Glomerular visceral epithelial cell (primary cell): ENCODE measurements around the gene SLC9B1.
"Not testable (repeated sequence)": the region's sequence is repeated elsewhere in the genome, so short reads cannot be mapped to it uniquely, and the experiment has no call there.

ENCODE experiments used
- DNase-seq: peaks from one replicate; pipeline ENCODE4 v3.0.0-alpha.2; 2016; ENCODE audit errors: extremely low spot score

SLC9B1 gene

DNA sequence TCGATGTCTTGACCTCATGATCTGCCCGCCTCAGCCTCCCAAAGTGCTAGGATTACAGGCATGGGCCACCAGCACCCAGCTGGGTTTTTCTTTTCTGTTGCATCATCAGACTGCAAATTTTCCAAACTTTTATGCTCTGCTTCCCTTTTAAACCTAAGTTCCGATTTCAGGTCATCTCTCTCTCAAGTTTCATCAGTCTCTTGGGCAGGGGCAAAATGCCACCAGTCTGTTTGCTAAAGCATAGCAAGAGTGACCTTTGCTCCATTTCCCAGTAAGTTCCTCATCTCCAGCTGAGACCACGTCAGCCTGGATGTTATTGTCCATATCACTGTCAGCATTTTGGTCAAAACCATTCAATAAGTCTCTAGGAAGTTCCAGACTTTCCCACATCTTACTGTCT is 141.2 kb downstream of the SLC9B1 start:
- not testable (repeated sequence) for DNase-seq

DNA sequence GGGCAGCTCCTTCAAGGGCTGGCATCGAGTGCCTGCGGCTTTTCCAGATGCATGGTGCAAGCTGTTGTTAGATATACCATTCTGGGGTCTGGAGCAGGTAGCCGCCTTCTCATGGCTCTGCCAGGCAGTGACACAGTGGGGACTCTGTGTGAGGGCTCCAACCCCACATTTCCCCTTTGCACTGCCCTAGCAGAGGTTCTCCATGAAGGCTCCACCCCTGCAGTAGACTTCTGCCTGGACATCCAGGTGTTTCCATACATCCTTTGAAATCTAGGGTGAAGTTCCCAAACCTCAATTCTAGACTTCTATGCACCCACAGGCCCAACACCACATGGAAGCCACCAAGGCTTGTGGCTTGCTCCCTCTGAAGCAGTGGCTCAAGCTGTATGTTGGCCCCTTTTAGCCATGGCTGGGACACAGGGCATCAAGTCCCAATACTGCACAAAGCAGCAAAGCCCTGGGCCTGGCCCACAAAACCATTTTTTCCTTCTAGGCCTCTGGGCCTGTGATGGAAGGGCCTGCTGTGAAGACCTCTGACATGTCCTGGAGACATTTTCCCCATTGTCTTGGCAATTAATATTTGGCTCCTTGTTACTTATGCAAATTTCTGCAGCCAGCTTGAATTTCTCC is 141.9 kb downstream of the SLC9B1 start:
- not testable (repeated sequence) for DNase-seq

DNA sequence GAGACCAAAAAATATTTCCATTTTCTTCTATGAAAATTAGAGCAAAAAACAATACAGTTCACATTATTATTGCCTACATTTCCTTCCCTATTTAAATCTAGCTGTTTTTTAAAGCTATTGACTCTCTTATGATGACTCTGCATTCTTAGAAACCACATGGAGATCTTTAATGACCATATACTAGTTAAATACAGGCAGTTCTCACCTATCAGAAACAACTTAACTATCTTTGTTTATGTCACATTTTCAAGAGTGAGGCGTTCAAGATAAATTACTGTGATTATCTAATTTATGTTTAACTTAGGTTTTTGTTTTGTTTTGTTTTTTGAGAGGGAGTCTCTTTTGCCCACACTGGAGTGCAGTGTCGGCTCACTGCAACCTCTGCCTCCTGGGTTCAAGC is 147.7 kb downstream of the SLC9B1 start:
- no peak for DNase-seq

DNA sequence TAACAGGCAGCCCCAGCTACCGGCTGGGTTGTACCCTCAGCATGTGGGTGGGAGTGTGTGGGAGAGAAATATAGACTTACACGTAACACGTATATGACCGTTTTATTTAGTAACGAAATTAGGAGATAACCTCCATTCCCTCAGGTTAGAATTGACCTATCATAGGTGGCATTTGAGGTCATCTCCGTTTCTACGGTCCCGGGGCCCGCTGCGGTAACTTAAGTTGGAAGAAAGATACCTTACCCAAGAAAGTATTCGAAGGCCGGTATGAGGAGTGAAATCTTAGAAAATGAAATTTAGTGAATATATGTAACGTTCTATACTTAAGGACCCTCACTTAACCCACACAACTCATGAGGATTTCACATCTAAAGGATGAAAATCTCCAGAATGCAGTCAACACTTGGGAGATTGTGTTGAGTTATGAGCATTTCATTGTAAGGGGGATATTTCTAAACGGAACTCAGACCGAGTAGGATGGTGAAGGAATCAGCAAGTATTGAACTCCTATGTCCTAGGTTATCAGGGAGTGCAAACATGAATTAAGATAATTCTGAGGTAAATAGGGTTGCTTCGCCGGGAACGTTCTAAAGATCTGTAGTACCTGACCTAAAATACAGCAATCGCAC is 149.8 kb downstream of the SLC9B1 start:
- no peak for DNase-seq

DNA sequence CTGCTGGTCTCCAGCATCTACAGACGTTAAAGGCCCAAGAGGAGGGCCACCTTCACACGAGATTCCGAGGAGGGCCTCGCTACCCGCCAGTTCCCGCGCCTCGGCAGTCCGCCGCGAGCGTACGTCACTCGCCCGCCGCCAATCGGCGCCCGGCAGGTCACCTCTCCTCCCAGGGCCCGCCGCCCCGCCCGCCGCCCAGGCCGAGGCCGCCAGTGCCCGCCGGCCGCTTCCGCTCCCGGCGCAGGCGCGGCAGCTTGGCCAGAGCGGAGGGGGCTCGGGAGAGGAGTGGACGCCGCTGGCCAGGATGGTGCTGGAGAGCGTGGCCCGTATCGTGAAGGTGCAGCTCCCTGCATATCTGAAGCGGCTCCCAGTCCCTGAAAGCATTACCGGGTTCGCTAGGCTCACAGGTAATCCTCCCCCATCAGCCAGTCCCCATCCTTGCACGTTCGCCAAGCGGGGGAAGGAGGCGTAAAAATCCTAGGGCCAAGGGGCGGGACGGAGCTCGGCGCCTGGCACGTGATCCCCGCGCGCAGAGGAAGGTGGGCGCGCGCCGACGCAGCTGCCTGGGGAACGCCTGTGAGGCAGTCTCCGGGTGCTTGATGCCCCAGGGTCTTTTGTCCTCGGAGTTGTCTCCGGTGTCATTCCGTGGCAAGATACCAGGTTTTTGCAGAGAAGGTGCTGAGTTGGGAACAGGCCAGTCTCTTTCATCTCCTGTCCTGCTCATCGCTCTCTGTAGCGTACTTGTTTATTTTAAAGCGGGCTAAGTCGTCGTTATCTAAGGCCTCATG is 150.5 kb downstream of the SLC9B1 start, which contains the start of gene CISD2:
TSS of gene CISD2 (plus strand) at position 212 of the 788 bp plus-strand sequence. CDS start at position 305, 93 bp downstream.
- DNase-seq, result peak; percentile 95

DNA sequence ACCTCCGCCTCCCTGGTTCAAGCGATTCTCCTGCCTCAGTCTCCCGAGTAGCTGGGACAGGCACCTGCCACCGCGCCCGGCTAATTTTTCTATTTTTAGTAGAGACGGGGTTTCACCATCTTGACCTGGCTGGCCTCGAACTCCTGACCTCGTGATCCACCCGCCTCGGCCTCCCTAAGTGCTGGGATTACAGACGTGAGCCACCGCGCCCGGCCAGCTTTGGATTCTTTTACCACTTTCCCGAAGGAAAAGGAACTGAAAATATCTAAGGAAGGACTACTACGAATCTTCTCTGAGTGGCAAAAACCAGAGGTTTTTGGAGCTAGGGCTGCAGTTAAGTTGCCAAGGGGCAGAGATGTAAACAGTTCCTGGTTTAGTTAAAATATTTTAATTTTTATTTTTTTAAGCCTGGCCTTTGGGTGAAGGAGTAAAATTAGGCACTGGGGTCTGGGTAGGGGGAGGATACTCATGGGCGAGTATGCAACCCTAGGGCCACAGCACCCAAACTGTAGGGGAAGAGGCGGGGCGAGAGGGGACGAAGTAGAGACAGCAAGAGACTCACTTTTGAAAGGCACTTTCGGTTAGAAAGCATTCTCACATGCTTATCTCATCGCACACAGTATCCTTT is 151.2 kb downstream of the SLC9B1 start:
- DNase-seq, result no peak

DNA sequence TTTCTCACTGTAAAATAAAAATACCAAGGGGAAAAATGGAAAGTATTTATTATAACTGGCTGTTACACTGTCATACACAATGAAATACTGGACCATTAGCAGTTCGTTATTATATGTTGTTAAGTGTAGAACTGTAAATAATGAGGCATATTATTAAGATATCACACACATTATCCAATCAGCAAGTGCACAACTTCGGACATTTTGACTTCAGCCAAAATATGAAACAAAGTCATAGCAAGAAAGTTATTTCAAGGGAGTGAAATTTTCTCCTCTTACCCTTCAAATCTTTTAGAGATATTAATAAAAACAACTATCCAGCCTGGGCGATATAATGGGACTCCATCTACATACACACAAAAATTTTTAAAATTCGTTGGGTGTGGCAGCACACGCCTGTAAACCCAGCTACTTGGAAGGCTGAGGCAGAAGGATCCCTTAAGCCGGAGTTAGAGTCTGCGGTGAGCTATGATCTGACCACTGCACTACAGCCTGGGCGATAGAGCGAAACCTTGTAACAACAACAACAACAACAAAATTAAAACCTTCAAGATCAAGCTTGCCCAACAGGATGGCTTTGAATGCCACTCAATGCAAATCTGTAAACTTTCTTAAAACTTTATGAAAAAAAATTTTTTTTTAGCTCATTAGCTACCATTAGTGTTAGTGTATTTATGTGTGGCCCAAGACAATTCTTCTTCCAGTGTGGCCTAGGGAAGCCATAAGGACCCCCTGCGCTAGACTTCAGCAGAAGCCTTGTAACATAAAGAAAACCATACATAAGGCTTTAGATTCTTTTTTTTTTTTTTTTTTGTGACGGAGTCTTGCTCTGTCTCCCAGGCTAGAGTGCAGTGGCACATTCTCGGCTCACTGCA is 152.0 kb downstream of the SLC9B1 start:
- DNase-seq, result no peak

DNA sequence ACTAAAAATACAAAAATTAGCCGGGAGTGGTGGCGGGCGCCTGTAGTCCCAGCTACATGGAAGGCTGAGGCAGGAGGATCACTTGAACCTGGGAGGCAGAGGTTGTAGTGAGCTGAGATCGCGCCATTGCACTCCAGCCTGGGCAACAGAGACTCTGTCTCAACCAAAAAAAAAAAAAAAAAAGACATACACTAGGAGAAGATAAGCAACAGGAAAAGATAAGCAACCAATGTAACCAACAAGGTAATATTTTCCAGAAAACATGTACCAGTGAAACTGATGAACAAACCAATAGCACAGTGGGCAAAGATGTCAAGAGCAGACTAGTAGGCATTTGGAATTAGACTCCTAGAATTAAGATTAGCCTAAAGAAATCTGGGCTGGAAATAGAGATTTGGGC is 154.2 kb downstream of the SLC9B1 start:
- DNase-seq, result not testable (repeated sequence)

DNA sequence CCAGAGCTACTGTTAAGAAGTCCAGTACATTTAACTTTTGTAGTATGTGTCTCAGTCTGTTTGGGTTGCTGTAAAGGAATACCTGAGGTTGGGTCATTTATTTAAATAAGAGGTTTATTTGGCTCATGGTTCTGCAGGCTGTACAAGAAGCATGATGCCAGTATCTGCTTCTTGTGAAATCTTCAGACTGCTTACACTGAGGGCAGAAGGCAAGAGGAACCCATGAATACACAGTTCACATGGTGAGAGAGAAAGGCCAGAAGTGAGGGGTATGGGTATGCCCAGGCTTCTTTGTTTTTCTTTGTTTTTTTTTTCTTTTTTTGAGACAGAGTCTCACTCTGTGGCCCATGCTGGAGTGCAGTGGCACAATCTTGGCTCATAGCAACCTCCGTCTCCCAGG is 156.8 kb downstream of the SLC9B1 start:
- no peak for DNase-seq

DNA sequence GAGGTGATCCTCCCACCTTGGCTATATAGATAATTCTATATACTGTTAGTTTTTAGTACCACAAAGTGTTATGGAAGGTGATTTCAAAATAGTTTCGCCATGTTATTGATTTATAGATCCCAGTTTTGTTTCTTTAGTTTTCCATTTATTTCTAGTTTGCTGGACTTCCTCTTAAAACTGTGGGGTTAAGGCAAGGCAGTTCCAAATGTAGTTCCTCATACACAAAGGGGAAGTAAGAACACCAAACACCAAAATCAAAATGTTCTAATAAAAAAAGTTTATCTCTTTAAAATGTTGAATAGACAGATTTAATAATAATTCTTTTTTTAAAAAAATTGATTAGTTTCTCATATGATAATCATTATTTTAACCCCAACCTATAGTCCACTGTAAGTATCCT is 157.5 kb downstream of the SLC9B1 start:
- no peak for DNase-seq

DNA sequence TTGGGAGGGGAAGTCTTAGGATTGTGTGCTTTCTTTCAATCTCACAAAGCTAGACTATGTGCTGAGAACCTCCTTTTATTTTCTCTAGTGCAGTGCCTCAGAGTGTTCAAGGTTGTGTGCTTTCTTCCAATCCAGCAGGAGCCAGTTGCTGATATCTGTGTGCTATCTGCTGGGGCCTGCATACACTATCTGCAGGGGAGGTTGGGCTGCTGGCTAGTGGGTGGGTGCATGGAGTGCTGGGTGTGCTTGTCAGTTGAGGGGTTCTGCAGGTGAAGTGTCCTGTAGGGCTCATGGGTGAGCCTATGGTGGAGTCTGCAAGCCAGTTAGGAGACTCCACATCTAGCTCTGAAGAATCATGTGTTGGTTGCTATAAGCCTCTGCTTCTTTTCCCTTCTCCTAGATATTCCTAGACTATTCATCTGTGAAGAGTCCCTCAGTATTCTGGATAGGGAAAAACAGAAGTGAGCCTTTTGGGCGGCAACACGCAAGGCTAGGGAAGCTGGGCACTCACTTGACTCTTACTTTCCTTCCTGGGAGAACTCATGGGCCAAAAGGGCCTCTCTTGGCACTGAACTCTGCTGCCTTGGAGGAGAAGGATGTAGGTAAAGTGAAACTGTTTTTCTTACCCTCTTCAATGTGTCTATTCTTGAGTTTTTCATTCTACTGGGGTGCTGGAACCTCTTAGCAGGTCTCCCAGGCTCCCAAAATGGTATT is 158.7 kb downstream of the SLC9B1 start:
- DNase-seq, result no peak

DNA sequence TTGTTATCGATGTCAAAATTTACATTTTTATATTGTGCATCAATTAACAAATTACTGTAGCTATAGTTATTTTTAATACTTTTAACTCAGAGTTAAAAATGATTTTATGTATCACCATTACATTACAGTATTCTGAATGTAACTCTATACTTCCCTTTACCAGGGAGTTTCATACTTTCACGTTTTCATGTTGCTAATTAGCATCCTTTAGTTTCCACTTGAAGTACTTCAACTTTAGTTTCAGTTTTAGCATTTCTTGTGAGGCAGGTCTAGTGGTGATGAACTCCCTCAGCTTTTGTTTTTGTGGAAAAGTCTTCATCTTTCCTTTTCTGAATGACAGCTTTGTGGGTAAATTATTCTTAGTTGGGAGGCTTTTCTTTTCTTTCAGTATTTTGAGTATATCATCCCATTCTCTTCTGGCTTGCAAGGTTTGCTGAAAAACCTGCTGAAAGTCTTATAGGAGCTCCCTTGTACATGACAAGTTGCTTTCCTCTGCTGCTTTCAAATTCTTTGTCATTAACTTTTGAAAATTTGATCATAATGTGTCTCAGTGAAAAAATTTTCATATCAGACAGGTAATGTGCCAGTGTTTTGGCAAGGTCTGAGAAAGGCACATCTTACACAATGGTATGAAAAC is 160.6 kb downstream of the SLC9B1 start:
- no peak for DNase-seq
